Putamen (tissue), 1 donor: ENCODE measurements around the gene AMIGO3.

Source experiments
- DNase-seq: peaks from one replicate; pipeline ENCODE4 v3.0.0-alpha.2; 2016; ENCODE audit warnings: low spot score

AMIGO3 gene

DNA sequence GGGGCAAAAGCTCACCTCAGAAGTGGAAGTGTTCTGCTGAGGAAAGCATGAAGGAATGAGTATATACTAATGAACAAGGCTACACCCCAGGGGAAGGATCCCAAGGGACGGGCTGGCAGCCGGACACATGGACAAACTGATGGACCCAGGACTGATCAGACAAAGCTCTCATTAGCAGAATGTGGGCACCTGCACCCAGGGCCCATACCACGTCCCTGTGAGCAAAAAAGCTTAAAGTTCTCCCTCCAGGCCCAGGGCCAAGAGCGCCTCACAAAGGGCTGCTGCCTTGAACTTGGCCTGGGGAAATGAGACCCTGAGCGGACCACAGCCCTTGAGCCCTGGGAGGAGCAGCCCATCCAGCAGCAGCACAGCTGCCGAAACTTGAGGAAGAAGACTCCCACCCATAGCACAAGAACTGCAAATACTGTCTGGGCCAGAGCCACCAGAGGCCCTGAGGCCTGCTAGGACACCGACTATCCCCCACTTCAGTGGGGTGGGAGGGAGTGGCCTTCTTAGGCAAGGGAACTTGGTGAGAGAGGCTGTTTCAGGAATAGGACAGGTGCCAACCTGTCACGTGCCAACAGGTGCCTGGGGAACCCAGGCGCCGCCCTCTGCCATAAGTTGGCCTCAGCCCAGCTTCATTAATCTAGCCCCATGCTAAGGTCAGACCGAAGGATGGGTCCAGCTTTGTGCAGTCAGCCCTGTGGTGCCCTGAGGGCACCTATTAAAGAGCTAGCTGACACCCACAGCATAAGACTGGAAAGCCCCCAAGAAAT is 6.6 kb upstream of the AMIGO3 start:
- DNase-seq: no peak

DNA sequence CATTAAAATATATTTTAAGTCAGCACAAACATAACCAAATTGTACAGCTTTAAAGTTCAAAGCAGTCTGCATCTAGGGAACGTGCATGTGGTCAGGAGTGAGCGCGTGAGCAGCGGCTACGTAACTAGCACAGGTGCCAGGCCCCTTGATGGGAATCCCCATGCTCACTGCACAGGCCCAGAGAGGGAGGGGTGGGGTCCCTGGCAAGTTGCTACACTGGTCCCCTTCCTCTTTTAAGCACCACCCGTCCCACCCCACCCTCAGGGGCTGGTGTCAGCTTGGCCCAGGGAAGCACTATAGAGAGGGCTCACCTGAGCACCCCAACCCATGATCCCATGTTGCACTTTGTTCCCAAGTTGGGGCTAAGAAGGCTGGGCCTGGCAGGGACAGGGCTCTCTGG is 5.1 kb upstream of the AMIGO3 start:
- no peak for DNase-seq

DNA sequence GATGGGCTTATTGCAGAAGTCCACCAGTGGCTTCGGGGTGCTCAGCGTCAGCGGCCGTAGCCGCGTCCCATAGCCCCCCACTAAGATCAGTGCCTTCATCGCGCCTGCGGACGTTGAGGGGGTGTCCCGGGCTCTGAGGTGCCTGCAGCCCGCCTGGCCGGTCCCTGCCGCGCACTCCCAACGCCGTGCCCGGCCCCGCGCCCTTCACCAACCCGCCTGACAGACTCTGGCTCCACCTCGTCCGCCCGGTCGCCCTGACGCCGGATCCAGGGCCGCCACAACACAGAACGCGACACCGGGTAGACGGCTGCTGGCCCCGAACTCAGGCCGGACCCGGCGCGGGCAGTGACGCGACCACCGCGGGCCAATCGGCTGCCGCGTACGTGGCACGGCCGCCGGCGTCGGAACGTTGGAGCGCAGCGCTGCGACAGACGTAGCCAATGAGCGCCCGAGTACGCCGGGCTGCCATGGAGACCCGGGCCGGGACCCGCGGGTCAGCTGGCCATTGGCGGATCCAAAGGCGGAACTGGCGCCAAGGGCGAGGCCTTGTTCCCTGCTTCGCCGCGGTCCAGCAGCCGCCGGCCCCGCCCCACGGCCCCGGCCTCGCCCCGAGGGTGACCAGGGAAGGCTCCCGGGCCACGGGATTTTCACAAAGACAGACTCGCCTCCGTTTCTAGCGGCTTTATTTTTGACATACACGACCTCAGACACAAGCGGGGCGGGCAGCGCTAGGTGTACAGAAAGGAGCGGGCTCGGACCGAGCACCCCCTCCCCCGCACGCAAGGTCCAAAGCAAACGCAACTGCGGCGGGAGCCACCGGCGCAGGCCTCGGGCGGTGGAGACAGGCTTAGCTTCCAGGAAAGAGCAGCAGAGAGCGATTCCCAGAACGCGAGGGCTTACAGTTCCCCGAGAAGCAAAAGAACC is 4.4 kb upstream of the AMIGO3 start, which contains the start of gene GMPPB:
TSS of gene GMPPB (minus strand) at position 324 of the 924 bp plus-strand sequence. CDS start at position 99, 225 bp downstream.
- DNase-seq: peak; percentile 95

DNA sequence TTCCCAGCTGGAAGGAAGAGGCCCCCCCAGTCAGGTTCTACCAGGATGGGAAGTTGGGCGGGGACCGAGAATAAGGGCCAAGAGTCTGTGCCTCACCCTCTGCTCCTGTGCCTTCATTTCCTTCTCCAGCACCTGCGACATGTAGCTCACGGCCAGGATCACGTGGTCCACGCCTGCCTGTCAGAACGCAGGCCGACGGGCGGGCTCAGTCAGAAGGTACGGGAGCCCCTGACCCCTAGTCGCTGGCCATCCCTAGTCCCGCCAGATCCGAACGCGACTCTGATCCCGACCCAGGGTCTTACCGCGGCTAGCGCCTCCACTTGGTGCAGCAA is 3.8 kb upstream of the AMIGO3 start:
- peak; percentile 41 for DNase-seq

DNA sequence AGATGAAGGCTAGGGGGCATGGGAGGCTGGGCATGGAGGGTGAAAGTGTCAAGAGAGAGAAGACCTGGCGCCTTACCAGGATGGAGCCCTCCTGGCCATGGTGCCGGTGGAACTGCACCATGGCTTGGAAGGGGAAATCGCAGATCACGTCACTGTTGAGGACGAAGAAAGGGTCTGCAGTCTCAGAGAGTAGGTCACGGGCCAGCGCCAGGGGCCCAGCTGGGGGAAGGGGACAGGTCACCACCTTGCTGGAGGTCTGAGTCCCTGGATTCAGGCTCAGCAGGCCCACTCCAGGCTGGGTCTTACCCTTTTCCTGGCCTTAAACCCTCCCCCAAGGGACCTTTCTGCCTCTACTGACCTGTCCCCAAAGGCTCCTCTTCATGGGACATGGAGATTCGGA is 3.4 kb upstream of the AMIGO3 start:
- no peak for DNase-seq

DNA sequence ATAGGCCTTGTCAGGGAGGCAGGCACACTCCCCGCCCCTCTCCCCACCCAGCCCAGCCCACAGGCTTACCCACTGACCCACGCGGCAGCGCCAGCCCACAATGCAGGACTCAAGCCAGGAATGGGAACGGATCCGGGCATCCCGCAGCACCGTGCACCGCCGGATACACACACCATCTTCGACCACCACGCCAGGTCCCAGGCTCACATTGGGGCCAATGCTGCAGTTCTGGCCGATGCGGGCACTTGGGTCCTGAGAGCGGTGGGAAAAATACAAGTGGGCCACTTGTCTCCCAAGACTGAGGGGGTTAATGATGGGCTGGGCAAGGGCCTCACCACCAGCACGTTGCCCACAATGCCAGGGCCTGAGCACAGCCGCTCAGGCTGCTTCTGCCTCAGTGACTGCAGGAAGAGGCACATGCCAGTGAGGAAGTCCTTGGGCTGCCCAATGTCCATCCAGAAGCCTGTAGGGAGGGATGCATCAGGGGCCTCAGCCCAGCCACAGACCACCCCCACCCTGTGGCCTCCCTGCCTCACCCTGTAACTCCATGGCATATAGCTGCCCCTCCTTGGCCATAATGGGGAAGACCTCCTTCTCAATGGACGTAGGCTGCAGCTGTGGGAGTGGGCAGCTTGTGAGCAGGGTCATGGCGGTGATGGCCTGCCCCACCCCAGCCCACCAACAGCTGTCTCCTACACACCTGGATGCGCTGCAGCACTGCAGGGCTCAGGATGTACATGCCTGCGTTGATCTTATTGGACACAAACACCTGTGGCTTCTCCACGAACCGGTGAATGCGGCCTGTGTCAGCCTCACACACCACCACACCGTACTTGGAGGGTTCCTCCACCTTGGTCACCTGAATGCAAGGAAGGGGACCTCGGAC is 2.7 kb upstream of the AMIGO3 start:
- DNase-seq: no peak

DNA sequence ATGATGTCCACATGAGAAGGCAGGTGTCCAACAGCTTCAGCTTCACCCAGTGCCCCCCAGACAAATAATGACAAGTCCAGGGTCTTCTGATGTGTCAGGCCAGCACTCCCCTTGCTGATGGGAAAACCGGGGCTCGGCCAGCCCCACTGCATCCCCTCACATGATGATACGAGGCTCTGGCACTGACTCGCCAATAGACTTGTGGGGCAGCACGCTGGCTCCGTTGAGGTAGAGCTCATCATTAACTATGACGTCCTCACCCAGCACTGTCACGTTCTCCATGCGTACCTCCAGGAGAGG is 2.1 kb upstream of the AMIGO3 start:
- DNase-seq: no peak

DNA sequence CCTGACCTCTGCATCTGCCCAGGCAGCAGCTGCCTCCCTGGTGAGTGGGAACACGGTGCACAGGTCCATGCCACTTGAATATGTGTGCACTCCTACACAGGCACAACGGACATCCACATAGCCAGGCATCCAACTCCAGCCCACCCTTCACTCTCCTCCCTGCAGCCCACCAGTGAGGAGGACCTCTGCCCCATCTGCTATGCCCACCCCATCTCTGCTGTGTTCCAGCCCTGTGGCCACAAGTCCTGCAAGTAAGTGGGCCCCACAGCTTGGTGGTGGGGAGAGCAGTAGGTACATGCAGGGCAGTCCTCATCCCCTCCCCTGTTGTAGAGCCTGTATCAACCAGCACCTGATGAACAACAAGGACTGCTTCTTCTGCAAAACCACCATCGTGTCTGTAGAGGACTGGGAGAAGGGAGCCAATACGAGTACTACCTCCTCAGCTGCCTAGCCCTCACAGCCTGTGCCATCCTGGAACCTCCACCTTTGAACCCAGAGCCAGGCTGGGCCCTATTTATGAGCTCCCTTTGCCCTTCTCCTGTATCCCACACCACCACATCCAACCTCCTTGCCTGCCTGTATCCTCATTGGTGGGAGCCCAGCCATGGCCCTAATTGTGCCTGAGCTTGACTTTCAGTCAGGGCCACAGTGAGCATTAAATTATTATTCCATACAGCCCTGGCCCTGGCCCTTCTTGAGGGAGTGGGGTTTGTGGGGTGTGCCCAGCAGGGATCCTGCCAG is 1.5 kb upstream of the AMIGO3 start:
- no peak for DNase-seq

DNA sequence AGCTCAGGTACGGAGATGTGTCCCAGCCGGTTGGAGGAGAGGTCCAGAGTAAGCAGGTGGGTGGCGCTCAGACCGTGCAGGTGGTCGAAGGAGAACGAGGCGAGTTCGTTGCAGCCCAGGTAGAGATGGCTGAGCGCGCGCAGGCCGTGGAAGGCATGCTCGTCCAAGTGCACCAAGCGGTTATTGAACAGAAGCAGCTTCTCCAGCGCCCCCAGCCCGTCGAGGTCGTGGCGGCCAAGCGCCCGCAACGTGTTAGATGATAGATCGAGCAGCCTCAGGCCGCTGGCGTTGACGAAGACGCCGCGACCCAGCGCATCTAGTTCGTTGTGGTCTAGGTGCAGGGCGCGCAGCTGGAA is 648 bp downstream of the AMIGO3 start:
- DNase-seq: no peak

DNA sequence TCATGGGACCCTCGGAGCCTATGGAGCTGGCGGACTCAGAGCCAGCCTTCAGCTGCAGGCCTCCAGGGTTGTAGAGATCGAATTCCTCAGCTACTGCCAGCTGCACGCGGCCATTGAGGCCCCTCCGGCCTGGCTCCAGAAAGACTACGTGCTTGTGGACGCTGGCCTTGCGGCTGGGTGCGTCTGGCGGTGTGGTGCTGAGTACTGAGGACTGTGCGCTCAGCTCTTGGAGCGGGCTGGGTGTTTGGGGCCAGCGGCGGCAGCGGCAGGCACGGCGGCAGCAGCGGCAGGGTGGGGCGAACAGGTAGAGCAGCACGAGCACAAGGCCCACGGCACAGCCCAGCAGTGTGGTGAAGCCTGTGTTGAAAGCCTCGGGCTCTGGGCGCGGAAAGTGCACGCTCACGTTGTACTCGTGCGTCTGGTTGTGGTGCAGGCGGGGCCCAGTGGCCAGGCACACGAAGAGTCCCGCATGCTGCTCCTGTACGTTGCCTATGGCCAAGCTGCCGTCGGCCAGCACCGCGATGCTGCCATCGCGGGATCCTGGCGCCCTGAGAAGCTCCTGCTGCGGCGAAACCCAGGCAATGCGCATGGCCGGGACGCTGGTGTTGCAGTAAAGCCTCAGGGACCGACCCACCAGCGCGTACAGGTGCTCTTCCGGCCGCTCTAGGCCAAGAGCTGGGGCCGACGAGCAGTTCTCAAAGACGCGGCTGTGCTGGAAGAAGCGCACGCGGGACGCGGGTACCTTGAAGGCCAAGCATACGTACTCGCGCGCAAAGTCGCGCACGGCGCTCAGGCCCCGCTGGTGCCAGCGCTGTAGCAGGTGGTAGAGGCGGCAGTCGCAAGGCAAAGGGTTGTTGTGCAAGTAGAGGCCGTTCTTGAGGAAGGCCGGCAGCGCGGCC is 1.3 kb downstream of the AMIGO3 start:
- DNase-seq: no peak

DNA sequence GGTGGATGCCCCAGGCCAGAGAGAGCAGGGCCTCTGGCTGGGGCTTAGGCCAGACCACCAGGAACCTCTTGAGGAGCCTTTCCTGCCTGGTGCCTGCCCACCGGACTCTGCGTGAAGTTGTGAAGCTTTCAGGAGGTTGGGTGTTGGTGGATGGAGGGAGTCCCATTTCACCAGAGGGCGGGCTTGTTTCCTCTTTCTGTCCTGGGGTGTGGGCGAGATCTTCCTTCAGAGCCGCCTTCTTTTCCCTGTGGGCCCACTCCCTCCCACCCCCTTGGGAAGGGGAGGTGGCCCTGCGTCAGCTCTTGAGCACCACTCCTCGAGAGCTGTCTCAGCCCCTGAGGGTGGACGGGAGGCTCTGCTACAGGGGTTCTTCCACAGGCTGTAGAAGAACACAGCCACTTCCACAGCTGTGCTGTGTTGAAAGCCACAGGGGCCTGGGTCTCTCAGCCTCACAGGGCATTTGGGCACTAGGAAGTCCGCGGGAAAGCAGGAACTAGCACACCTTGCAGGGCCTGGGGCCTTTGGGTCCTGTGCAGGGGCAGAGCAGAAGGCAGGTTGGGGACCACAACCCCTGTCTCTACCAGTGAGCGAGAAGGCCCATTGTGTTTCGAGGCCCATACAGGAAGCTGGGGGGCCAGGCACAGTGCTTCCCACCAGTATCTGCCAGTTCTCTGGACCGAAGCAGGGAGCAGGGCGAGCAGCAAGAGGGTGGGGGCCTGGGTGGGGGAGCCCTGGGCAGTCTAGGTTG is 2.1 kb downstream of the AMIGO3 start:
- DNase-seq: no peak

DNA sequence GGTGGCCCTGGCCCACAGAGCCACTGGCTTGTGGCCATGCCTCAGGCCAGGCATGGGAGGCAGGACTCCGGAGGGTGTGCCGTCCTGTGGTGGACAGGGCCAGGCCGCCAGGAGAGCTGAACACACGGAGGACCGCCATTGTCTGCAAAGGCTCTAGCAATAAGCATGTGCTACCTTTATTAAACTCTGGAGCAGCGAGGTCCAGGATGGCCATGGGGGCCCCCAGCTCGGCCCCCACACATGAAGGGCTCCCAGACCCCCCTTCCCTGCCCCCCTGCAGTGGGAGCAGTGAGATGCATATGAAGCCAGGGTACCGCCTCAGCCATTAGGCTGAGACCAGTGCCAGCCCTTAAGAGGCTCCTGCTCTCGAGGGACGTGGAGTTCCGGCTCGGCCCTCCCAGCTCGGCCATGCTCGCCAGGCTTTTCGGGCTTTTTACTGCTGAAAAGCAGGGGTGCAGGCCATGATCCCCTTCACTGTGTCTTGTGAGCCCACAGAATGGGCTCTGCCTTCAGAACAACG is 2.7 kb downstream of the AMIGO3 start:
- DNase-seq: no peak

DNA sequence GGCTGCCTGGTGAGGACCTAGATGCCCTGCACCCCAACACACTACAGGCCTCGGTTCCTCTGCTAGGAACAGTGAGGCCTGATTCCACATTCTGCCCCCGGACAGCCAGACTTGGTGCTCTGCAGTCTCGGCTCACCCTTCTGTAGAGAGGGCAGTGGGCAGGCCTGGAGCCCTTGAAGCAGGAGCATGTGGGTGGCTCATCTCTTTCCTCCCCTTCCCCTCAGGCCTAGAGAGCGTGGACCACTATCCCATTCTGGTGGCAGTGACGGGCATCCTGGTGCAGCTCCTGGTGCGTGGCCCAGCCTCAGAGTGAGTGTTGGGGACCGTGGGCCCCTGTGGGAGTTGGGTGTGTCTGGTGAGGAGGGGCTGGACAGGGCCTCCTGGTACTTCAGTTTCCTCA is 3.3 kb downstream of the AMIGO3 start:
- DNase-seq: no peak

DNA sequence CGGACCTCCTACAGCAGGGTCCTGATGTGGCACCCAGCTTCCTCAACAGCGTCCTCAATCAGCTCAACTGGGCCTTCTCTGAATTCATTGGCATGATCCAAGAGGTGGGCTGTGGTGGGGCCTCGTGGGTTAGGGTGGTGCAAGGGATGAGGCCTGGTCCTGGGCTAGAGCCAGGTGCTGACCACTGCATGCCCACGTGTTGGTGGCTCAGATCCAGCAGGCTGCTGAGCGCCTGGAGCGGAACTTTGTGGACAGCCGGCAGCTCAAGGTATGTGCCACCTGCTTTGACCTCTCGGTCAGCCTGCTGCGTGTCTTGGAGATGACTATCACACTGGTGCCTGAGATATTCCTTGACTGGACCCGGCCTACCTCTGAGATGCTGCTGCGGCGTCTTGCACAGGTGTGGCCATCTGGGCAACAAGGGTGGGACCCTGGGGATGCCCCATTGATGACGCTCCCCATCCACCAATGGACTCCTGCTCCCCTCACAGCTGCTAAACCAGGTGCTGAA is 3.8 kb downstream of the AMIGO3 start:
- DNase-seq: no peak

DNA sequence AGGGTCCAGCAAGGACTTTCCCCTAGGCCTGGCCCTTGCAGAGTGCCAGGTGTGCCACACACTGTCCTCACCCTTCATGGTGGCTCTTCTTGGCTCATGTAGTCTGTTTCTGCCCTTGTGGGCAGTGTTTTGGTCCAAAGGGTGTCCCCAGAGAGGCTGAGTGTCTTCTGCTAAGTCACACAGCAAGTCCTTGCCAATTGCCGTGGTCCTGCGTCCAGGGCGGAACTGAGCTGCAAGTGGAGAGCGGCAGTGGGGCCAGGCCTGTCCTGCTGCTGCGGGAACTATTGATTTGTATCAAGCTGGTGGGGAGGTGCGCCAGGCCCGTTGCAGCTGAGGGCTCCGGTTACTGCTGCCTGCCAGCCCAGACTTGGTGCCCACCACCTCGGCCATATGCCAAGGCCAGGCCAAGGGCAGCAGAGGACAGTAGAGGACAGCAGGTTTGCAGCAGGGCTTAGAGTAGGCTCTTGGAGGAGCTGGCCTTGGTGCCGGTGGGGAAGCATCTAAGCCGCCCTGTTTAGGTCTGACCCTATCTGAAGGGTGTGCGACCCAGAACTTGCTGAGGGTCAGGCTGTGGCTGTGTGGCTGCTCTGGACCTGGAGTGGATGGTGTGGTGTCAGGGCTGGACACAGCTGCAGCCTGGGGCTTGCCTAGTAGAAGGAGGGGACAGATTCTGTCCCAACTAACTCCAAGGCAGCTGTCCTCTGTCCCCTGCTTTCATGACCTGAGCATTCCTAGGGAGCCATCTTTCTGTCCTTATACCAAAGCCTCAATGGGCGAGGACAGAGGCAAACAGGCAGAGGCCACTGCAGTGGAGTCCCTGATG is 4.5 kb downstream of the AMIGO3 start:
- DNase-seq: no peak

DNA sequence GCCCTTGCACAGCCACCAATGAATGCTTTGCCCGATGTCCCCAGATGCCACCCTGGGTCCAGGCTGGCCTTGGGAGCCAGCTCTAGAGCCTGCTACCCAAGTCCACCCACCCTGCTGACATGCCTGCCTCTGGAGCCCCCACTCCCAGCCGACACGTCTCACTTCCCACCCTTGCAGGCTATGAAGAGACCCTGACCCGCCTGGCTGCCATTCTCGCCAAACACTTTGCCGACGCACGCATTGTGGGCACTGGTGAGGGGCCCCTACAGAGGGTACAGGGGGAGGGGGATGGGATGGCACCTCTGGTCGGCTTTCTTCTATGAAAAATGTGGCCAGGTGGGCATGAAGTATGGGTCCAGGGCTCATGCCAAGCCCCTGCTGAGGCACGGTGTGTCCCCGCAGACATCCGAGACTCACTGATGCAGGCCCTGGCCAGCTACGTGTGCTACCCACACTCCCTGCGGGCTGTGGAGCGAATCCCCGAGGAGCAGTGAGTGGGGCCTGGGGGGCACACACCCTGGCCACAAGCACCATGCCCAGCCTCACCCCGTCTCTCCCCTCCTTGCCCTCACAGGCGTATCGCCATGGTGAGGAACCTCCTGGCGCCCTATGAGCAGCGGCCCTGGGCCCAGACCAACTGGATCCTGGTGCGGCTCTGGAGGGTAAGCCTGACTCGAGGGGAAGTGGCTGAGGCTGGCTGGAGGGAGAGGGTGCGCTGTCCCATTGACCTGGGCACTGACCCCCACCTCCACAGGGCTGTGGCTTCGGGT is 6.0 kb downstream of the AMIGO3 start:
- no peak for DNase-seq

DNA sequence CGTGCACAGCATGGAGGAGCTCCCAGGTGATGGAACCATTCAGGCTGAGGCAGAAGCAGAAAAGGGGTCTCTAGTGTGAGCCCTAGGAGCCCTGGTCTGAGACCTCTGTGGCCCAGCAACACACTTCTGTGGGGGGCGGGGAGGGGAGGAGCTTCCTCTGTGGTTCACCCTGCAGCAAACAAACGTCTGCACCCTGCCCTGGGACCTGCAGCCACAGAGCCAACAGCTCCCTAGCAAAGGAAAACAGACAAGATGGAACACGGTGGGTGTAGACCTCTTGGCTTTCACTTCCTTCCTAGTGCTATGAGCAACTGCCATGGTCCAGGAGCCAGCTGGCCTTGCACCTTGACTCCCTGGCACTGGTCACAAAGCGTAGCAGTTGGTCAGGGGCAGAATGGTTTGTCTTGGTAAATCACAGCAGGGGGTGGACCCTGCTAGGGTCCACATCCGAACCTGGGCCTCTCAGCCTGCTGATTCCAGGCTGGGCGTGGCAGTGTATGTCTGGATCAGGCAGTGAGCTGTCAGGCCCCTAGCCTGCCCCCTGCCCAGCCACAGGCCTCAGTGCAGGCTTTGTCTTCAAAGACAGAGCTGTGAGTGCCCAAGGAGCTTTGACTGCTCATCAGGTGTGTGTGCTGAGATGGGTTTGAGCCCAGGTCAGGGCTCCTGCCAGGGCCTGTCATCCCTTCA is 6.7 kb downstream of the AMIGO3 start:
- DNase-seq: no peak
